PFSK-1 (cell line): ENCODE data around the gene ULK4.

Experiments used
- FOXP2 ChIP-seq: optimal IDR thresholded peaks from 2 replicates; pipeline ENCODE3; 2011; ENCODE audit warnings: borderline replicate concordance, control low read depth, inconsistent platforms; ENCODE audit not compliant: insufficient read depth; ENCODE audit errors: extremely low read length, extremely low read depth
- POLR2AphosphoS5 ChIP-seq: IDR thresholded peaks from 2 replicates; pipeline ENCODE4 v1.6.1; 2012; ENCODE audit warnings: low read depth, mild to moderate bottlenecking, control low read depth, low read length, moderate library complexity
- REST ChIP-seq, 2 experiments: IDR thresholded peaks; 2 replicates each; pipeline versions ENCODE4 v1.6.1 to v1.8.0; 2011 to 2012; ENCODE audit warnings: low read depth in 2 of 2, low read length in 2 of 2, control low read depth in 1 of 2, inconsistent platforms in 1 of 2, mild to moderate bottlenecking in 1 of 2, moderate library complexity in 1 of 2; ENCODE audit not compliant: insufficient read depth in 1 of 2
- SIN3A ChIP-seq: IDR thresholded peaks from 2 replicates; pipeline ENCODE4 v1.6.1; 2012; ENCODE audit warnings: mild to moderate bottlenecking, low read length, moderate library complexity, borderline replicate concordance; ENCODE audit not compliant: insufficient read depth
- TAF1 ChIP-seq: IDR thresholded peaks from 2 replicates; pipeline ENCODE4 v1.6.1; 2012; ENCODE audit warnings: low read length, control low read depth, borderline replicate concordance; ENCODE audit not compliant: insufficient read depth

DNA sequence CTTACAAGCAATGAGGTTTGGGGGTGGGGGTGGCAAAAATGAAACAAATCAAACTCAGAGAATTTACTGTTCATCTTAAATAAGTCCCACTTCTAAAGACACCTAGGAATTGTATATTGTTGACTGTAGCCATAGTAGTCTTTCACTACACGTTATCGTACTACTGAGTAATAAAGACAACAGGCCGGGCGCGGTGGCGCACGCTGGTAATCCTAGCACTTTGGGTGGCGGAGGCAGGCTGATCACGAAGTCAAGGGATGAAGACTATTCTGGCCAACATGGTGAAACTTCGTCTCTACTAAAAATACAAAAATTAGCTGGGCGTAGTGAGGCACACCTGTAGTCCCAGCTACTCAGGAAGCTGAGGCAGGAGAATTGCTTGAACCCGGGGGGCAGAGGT, 531.0 kb downstream of the ULK4 start:
- TF ChIP-seq POLR2AphosphoS5 (no peak), REST (IDR thresholded peaks at IDR 0.05; ENCODE audit: insufficient read depth in 1 of 2, low read depth in 2 of 2, low read length in 2 of 2) (no peak), SIN3A (no peak), TAF1 (no peak), FOXP2 (no peak)
